Upper lobe of right lung (tissue), 1 donor: ENCODE data around the gene RAB3A. TPM values are rescaled to one million over a fixed set of nuclear protein-coding genes. Genes with fewer than 3 reads are reported as not detected.

Experiments
- ATAC-seq: fragments of 200-7000 bp; cut with Tn5 transposase; one replicate; pipeline ENCODE4 v1.9.1; 2020; ENCODE audit warnings: mild to moderate bottlenecking, moderate library complexity
- DNase-seq: peaks from one replicate; pipeline ENCODE4 v3.0.0-alpha.2; 2020
- H3K27ac ChIP-seq: fragments of 200-600 bp; one replicate; pipeline ENCODE4 v1.8.0; 2022
- H3K27me3 ChIP-seq: fragments of 200-600 bp; one replicate; pipeline ENCODE4 v1.8.0; 2022; ENCODE audit warnings: mild to moderate bottlenecking
- H3K36me3 ChIP-seq: fragments of 200-600 bp; one replicate; pipeline ENCODE4 v1.8.0; 2022
- H3K4me1 ChIP-seq: fragments of 200-600 bp; one replicate; pipeline ENCODE4 v1.8.0; 2022
- H3K4me3 ChIP-seq: fragments of 200-600 bp; one replicate; pipeline ENCODE4 v1.8.0; 2022; ENCODE audit warnings: mild to moderate bottlenecking
- H3K9me3 ChIP-seq: fragments of 200-600 bp; one replicate; pipeline ENCODE4 v1.8.0; 2022
- intact Hi-C: fragments of 100-400 bp; cut with DNase I; formaldehyde crosslinking; loops from one replicate; pipeline ENCODE4 v1.11.0; 2022
- total RNA-seq: library from RNA; stranded (reverse); fragmentation: NEBNext Ultra II Directional; extraction: Animal tissue kit (Norgen Biotek cat#: 25700); gene quantifications from one replicate; pipeline ENCODE4 v1.2.1, GENCODE V29; 2021
- TF ChIP-seq, protein P1 (sequence below): fragments of 200-600 bp; IDR thresholded peaks from one replicate; pipeline ENCODE4 v1.8.0; 2022; ENCODE audit warnings: antibody characterized with exemption
- donor health status: DM: no; HTN: yes; CAD: no; lungs with severe emphysema.

Gene RAB3A
- total RNA-seq, 1 donor from 2014 or later = 1.9 TPM

- H3K4me1 ChIP-seq = no peaks in the 10 kb centered on the region
- H3K36me3 ChIP-seq = no peaks in the 10 kb centered on the region
- H3K4me3 ChIP-seq = no peak overlapping the region
- H3K27ac ChIP-seq = no peak overlapping the region
- no peaks in the 10 kb centered on the region for H3K9me3 ChIP-seq
- intact Hi-C loops = no loop called here
- no peak for DNase-seq
- H3K27me3 ChIP-seq = no peaks in the 10 kb centered on the region
- TF ChIP-seq, protein P1, sequence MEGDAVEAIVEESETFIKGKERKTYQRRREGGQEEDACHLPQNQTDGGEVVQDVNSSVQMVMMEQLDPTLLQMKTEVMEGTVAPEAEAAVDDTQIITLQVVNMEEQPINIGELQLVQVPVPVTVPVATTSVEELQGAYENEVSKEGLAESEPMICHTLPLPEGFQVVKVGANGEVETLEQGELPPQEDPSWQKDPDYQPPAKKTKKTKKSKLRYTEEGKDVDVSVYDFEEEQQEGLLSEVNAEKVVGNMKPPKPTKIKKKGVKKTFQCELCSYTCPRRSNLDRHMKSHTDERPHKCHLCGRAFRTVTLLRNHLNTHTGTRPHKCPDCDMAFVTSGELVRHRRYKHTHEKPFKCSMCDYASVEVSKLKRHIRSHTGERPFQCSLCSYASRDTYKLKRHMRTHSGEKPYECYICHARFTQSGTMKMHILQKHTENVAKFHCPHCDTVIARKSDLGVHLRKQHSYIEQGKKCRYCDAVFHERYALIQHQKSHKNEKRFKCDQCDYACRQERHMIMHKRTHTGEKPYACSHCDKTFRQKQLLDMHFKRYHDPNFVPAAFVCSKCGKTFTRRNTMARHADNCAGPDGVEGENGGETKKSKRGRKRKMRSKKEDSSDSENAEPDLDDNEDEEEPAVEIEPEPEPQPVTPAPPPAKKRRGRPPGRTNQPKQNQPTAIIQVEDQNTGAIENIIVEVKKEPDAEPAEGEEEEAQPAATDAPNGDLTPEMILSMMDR = no peak
- ATAC-seq = no peak
Observed at GRCh38 chr19:18245297-18245696, 41.5 kb upstream of the RAB3A start.

GRCh38 chr19:18239303-18239702 lies 35.5 kb upstream of the RAB3A start:
- no peak overlapping the region for H3K4me3 ChIP-seq
- peaks cover 9% of the 10 kb centered on the region for H3K27me3 ChIP-seq
- ATAC-seq = no peak
- H3K27ac ChIP-seq = no peak overlapping the region
- intact Hi-C loops = no loop called here
- DNase-seq = no peak
- H3K36me3 ChIP-seq = no peaks in the 10 kb centered on the region
- H3K4me1 ChIP-seq = no peaks in the 10 kb centered on the region
- H3K9me3 ChIP-seq = no peaks in the 10 kb centered on the region
- TF ChIP-seq, protein P1 = no peak

DNA sequence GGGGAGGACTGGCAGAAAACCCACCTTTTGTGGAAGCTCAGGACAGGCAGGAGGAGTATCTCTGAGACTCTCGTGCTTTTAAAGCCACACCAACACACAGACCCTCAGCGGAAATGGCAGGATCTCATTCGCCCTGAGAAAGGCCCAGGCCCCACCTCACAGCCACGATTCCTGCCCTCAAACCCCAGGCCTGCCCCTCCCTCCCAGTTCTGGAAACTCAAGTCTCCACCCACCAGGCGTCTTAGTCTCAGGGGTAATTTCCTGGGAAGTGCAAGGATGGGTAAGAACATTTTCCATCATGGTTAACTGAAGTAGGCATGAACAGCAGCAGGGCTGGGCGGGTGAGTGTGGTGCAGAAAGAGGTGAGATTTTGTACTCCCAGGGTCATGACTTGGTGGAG lies 30.4 kb upstream of the RAB3A start:
- intact Hi-C loops = no loop called here
- no peak for ATAC-seq
- DNase-seq = no peak
- H3K36me3 ChIP-seq = no peaks in the 10 kb centered on the region
- H3K27ac ChIP-seq = no peak overlapping the region
- TF ChIP-seq, protein P1 = no peak
- H3K4me1 ChIP-seq = peaks cover 5% of the 10 kb centered on the region
- no peak overlapping the region for H3K4me3 ChIP-seq
- H3K27me3 ChIP-seq = peaks cover 28% of the 10 kb centered on the region
- no peaks in the 10 kb centered on the region for H3K9me3 ChIP-seq

- Histone ChIP-seq H3K36me3 (no peaks in the 10 kb centered on the region), H3K27ac (no peak overlapping the region), H3K4me3 (no peak overlapping the region), H3K27me3 (peaks cover 28% of the 10 kb centered on the region), H3K4me1 (peaks cover 5% of the 10 kb centered on the region), H3K9me3 (no peaks in the 10 kb centered on the region)
- TF ChIP-seq, protein P1 = no peak
- ATAC-seq = peak; percentile 82
- intact Hi-C loops = no loop called here
- DNase-seq = peak; percentile 82
Observed at GRCh38 chr19:18233224-18233825, 29.5 kb upstream of the RAB3A start.

DNA sequence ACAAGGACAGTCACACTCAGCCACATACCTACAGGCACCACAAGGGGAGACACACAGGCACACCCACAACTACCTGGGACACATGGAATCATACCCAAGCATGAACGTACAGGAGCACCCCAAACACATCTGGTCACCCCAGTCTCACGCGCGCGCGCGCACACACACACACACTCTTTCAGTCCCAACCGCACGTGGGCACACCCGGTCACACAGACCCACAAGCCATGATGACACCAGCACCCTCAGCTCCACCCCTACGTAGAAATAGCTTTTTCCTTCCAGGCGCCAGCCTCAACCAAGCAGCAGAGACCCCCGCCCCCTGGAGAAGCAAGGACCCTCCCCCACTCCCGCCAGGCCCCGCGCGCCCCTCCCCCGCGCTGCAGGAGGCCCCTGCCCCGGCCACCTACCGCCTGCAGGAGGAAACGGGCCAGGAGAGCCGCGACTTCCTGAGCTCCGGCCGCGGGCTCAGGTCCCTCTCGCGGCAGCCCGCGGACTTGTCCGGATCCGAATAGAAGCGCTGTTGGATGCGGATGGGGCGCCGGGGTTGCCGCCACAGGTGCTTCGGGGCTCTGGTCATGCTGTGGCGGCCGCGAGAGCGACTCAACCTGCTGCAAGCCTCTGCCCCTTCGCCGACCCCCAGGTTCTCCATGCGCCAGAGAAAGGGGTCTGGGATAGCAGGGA lies 28.8 kb upstream of the RAB3A start:
- ATAC-seq (no peak), DNase-seq (no peak)
- intact Hi-C loops = no loop called here
- Histone ChIP-seq H3K27me3 (peaks cover 34% of the 10 kb centered on the region), H3K4me1 (peaks cover 5% of the 10 kb centered on the region), H3K9me3 (no peaks in the 10 kb centered on the region), H3K4me3 (no peak overlapping the region), H3K36me3 (no peaks in the 10 kb centered on the region), H3K27ac (no peak overlapping the region)
- TF ChIP-seq, protein P1 = no peak
